GM18951 (cell line): Measurements from ENCODE around the gene CDK5RAP2.

ENCODE experiments used
- POLR2A ChIP-seq: IDR thresholded peaks from 4 replicates; pipeline ENCODE4 v1.6.1; 2011; ENCODE audit warnings: mild to moderate bottlenecking; ENCODE audit not compliant: insufficient read length, insufficient read depth; ENCODE audit errors: extremely low read depth
- in situ Hi-C: fragments of 300-500 bp; cut with MboI; formaldehyde crosslinking; loops from one replicate; pipeline ENCODE4 v1.12.0; 2022; ENCODE audit warnings: low sequenced_read_pairs, mixed read lengths, inconsistent platforms; ENCODE audit not compliant: unreplicated experiment

Gene CDK5RAP2

DNA sequence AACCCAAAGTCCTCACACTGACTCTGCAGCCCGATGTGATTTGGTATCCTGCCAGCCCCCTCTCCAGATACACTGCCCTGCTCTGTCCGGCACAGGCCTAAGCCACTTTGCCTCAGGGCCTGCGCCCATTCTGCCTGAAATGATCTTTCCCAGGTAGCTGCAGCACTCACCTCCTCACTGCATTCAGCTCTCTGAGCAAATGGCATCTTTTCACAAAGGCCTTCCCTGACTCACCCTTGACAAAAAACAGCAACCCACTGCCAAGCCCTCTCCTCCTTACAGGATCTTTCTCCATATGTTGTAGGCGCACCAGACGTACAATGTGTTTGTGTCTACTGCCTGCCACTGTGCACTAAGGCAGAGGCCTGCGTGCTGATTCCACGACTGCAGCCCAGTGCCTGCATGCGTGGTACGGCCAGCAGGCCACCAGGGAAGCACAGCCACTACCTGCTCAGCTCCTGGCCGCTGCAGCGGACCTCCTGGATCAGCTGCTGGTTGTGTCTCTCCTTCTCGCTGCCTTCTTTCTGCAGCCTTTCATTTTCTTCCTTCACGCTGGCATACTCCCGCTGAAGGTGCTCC, 171.2 kb downstream of the CDK5RAP2 start:
- no peak for TF ChIP-seq POLR2A
- in situ Hi-C loops = no loop called here

DNA sequence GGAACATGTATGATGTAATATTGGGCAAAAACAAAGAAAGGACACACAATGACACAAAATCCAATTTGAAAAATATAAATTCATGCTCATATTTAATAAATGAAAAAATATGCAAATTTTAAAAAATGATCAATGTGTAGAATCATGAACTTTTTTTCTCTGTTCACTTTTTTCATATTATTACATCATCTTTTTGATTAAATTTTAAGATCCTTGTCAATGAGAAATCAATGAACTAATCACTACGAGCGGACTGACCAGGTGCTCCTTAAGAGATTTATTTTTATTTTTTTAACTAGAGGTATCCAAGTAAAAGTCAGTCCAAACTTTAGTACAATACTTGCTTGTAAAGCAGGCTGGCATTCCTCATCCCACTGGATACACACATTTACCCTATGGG, 174.1 kb downstream of the CDK5RAP2 start:
- TF ChIP-seq POLR2A = no peak
- in situ Hi-C loops = no loop called here

DNA sequence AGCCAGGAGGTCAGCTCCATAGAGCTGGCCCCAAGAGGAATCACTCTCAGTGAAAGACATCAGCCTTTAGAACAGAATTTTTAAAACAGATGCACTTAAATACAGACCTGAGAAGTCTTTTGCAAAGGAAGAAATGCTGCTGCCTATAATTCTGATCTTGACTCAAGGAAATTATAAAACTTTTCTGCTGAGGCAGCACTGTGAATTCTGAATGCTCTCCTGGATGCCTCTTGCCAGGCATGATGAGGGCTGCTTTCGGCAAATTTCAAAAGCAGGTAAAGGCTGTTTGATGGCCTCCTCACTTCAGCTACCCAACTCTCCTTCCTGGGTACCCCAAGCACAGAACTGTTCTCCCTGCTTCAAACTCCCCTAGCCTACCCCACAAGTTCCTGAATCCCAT, 174.8 kb downstream of the CDK5RAP2 start:
- in situ Hi-C loops = no loop called here
- TF ChIP-seq POLR2A = no peak

DNA sequence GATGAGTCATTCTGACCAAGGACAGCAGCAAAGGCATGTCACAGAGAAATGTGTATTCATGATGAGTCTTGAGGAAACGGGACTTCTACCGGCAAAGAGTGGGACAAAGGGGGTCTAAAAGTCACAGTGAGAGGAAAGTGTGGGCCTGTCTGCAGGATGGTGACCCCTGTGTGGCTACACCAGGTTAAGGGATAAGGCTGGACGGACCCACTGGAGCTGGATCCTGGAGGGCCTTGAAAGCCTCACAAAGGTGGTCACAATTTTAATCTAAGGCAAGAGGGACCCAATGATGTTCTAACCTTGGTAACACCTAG, 176.5 kb downstream of the CDK5RAP2 start:
- TF ChIP-seq POLR2A = no peak
- in situ Hi-C loops = no loop called here

DNA sequence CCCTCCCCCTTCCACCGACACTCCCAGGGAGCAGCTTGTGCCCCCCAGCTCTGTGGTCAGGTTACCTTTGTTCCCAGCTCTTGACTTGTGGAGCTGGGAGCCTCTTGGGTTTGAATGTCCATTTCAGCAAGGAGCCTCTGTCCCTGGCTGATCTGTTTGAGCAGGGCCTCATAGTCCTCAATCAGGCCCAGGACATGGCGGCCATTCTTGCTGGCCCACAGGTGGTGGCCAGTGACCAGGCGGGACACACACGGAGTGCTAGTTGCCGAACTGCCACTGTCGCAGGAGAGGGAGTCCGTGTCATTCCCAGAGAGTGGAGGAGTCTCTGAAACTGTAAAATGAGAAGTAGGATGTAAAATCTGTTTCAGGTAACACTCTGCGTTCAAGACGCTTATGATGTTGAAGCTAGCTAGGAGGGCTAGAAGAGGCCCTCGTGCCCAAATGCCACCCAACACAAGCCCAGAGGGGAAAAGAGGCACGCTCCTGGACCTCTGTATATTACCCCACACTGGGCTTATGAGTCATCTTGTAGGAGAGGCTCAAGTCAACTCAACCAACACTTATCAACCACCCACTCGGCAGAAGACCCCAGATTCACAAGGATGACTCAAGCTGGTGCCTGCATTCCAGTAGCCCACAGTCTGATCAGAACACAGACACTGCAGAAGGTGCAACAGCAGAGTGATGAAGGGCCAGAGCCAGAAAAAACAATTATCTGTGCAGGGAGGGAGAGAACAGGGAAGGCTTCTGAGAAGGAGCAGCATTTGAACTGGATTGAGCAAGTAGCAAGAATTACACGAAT, 177.0 kb downstream of the CDK5RAP2 start:
- no peak for TF ChIP-seq POLR2A
- in situ Hi-C loops = no loop called here

DNA sequence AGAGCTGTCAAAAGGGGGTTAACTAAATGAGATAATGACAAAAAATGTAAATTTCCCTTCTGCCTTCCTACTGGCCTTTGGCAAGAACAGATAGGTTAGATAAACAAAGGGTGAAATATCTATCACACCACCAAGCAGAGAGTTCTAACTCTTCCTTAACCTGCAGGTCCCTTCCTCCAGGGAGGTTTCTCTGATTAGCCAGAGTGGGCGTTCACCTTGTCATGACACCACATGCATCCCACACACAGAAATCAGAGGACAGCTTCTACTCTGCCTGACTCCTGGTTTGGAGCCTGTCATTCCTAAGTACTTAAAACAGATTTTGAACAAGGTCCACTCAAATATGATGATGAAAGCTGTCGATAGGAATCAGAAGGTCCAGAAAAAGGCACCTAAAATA, 180.0 kb downstream of the CDK5RAP2 start:
- in situ Hi-C loops = no loop called here

DNA sequence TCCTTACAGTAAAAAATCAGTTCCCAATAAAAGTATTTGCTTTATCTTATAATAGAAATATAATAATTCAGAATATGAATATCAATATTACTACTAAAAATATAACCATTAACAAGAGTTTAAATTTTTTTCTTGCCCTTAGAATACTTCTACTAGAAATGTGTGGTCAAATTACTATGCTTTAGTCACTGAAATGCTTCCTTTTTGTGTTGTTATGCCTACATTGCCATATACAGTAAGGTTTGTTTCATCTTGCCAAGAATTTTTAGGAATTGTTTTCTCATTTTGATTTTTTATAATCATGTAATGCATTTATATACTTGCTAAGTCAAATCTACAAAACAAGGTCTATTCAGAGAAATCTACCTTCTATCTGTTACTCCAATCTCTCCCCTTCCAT, 181.7 kb downstream of the CDK5RAP2 start:
- TF ChIP-seq POLR2A = no peak
- in situ Hi-C loops = no loop called here

More for the DNA sequence above, 180.0 kb downstream of the CDK5RAP2 start:
- TF ChIP-seq POLR2A = no peak

DNA sequence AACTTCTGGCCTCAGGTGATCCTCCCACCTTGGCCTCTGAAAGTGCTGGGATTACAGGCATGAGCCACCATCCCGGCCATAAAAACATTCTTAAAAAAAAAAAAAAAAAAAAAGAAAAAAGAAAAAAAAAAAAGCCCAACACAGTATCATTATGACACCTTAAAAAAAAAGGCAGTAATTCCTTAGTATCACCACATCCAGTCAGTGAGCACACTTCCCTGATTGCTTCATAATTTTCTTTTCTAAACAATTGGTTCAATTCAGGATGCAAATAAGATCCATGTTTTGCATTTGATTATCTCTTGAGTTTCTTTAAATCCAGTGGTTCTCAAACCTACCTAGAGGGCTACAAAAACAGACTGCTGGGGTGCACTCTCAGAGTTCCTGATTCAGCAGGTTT, 182.5 kb downstream of the CDK5RAP2 start:
- in situ Hi-C loops = no loop called here
- no peak for TF ChIP-seq POLR2A

DNA sequence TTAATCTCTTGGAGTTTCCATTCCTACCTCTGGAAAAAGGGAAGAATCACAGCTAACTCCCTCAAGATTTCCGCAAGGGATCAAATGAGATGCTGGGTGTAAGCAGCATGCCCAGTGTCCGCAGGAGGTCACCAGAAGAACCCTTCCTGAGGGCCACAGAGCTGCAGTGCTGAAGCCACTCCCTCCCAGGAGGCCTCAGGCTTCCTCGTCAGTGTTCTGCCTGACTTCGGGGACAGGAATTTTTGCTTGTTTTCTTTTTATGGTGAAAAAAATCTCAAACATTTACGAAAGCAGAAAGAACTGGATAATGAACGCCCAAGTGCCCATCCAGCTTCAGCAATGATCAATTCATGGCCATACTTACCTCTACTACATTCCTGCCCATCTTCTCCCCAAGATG, 183.0 kb downstream of the CDK5RAP2 start:
- in situ Hi-C loops = no loop called here
- TF ChIP-seq POLR2A = no peak

DNA sequence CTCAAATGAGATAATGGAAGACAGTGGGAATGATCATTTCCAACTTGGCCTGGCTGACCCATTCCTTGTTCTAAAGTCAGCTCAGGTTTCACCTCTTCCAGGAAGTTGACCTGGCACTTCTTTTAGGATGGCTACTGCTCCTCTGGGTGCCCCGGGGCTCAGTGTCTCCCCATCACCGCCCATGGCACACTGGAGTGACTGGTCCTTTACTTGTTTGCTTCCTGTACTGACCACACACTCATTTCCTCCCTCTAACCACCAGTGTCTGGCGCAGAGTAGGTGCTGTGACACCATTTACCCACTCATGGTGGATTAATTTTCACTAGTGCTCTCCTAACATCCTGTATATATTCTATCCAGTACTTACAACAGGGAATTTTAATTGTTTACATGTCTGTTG, 183.5 kb downstream of the CDK5RAP2 start:
- in situ Hi-C loops = no loop called here
- TF ChIP-seq POLR2A = no peak

DNA sequence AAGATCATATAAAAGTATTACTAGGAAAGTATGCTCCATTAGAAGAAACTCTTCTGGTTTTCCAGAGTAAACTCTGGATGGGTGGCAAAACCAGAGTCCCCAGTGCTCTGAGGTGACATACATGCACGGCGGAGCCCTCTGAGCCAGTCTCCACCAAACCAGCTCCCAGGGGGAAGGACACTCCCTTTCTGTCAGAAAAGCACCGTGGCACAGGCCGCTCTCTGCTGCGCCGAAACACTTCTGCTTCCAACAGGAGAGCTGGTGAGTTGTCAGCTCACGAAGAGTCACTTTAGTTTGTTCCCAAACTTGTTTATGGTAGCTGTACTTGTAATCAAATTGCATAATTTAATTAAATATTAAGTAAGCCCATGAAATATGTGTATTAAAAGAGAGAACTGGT, 184.6 kb downstream of the CDK5RAP2 start:
- TF ChIP-seq POLR2A = no peak
- in situ Hi-C loops = no loop called here

DNA sequence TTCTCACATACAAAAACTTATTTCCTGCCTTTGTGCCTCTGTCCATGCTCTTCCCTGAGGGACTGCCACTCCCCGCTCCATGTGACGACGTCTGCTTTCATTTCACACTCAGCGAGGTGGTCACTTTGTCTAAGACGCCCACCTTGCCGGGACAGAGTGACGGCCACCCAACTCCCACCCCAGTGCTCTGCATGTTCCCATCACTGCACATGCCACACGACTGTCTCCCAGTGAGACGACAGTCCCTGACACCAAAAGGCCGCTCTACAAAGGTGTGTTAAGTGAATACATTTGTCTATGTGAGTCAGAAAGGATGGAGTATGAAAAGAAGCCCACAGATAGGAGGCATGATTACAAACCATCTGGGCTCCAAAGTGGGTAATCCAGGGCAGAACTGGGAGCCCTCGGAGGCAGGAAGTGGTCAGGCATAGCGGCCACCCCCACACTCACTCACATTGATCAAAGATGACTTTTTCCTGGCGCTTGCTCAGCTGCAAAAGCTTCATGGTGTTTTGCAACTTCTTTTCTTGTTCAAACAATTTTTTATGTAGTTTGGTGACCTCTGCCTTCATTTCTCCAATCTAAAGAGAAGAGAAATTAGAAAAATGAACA, 185.8 kb downstream of the CDK5RAP2 start:
- in situ Hi-C loops = no loop called here
- no peak for TF ChIP-seq POLR2A

DNA sequence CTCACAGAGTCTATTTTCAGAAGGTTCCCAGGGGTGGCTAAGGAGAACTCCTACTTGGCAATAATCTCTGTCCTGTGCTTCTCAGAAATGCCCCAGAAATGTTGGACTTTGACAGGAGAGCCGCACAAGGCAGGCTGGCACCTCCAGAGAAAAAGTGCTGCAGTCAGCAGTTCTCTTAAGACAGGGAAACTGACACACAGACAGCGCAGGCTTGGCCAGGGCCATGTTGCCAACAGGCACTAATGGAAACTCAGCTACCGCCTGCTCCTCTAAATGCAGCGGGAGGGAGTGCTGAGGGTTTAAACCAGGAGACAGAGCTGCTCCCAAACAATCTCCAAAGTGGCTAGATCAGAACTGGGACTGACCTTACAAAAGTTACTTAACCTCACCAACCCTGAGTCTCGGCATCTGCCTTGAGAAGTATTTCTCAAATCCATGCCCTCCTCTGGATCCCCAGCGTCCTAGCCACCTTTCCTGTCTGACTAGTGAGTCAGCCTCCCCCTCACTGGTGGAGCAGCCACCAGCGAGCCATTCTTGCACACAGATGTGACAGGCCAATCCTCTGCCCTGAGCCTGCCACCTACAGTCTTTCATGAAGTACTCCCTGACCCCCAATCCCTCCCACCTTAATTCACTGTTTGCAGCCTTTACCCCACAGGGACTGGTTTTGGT, 186.4 kb downstream of the CDK5RAP2 start:
- no peak for TF ChIP-seq POLR2A
- in situ Hi-C loops = no loop called here
